ENCODE measurements around the gene OSBP2.

- TF ChIP-seq CEBPB (IDR thresholded peaks at IDR 0.05) (no peak), MAZ (IDR thresholded peaks at IDR 0.05; ENCODE audit: borderline replicate concordance, low read depth, low read length) (no peak), CTCF (IDR thresholded peaks at IDR 0.05) (no peak), EP300 (IDR thresholded peaks at IDR 0.05) (no peak), POLR2A (IDR thresholded peaks at IDR 0.05; ENCODE audit: low read length) (no peak)
Observed at GRCh38 chr22:30925667-30926066, 231.0 kb downstream of the OSBP2 start.

All from A549 (cell line).